Stimulated activated CD8-positive, alpha-beta memory T cell treated with anti-CD3 and anti-CD28 coated beads, Interleukin-15, amount 100 ng/mL, for 24 hours (primary cell): Measurements from ENCODE around the gene UQCC5.

Source experiments
- DNase-seq: peaks from one replicate; pipeline ENCODE4 v3.0.0-alpha.2; 2020; ENCODE audit warnings: low read depth

The UQCC5 gene

GRCh38 chr3:52504977-52505376 lies 31.4 kb upstream of the UQCC5 start:
- DNase-seq = no peak

GRCh38 chr3:52506266-52506966 lies 30.0 kb upstream of the UQCC5 start:
- DNase-seq = no peak

GRCh38 chr3:52507359-52507758 lies 29.0 kb upstream of the UQCC5 start:
- no peak for DNase-seq

- DNase-seq = no peak
These were observed 26.6 kb upstream of the UQCC5 start for GRCh38 chr3:52509753-52510328.

- DNase-seq = no peak
These were observed 24.9 kb upstream of the UQCC5 start for GRCh38 chr3:52511509-52511908.

GRCh38 chr3:52512105-52512504 lies 24.3 kb upstream of the UQCC5 start:
- no peak for DNase-seq

- no peak for DNase-seq
These were observed 23.7 kb upstream of the UQCC5 start for GRCh38 chr3:52512727-52513126.

GRCh38 chr3:52513281-52513680 lies 23.1 kb upstream of the UQCC5 start:
- no peak for DNase-seq

- DNase-seq = no peak
These were observed 21.8 kb upstream of the UQCC5 start for GRCh38 chr3:52514576-52514975.

GRCh38 chr3:52515192-52515591 lies 21.2 kb upstream of the UQCC5 start:
- DNase-seq = no peak

GRCh38 chr3:52516509-52517195 lies 19.8 kb upstream of the UQCC5 start:
- no peak for DNase-seq

- no peak for DNase-seq
These were observed 18.3 kb upstream of the UQCC5 start for GRCh38 chr3:52517796-52518722.

- DNase-seq = no peak
These were observed 17.5 kb upstream of the UQCC5 start for GRCh38 chr3:52518723-52519444.

- DNase-seq = no peak
These were observed 16.8 kb upstream of the UQCC5 start for GRCh38 chr3:52519445-52520140.

GRCh38 chr3:52520141-52520667 lies 16.2 kb upstream of the UQCC5 start:
- no peak for DNase-seq

GRCh38 chr3:52520716-52521487 lies 15.5 kb upstream of the UQCC5 start:
- DNase-seq = no peak

- DNase-seq = no peak
These were observed 14.9 kb upstream of the UQCC5 start for GRCh38 chr3:52521488-52521824.

GRCh38 chr3:52521881-52522650 lies 14.3 kb upstream of the UQCC5 start:
- DNase-seq = no peak

GRCh38 chr3:52522651-52523251 lies 13.7 kb upstream of the UQCC5 start:
- no peak for DNase-seq
